ENCODE measurements around the gene IFIT2.
A peak's percentile ranks its signal among the peaks of the same experiment; 100 is the strongest.

Gene IFIT2

GRCh38 chr10:89256962-89257361 is 44.9 kb upstream of the IFIT2 start:
- H3K4me3 ChIP-seq (ENCODE audit: severe bottlenecking): no peak overlapping the region
- H3K9me3 ChIP-seq (ENCODE audit: severe bottlenecking): no peaks in the 10 kb centered on the region
- H3K36me3 ChIP-seq (ENCODE audit: low read depth): no peaks in the 10 kb centered on the region
- DNase-seq (ENCODE audit: low spot score) (no peak), ATAC-seq (ENCODE audit: low read depth) (no peak)
- no peak overlapping the region for H3K27ac ChIP-seq (ENCODE audit: poor library complexity, severe bottlenecking)
- TF ChIP-seq, protein P1, sequence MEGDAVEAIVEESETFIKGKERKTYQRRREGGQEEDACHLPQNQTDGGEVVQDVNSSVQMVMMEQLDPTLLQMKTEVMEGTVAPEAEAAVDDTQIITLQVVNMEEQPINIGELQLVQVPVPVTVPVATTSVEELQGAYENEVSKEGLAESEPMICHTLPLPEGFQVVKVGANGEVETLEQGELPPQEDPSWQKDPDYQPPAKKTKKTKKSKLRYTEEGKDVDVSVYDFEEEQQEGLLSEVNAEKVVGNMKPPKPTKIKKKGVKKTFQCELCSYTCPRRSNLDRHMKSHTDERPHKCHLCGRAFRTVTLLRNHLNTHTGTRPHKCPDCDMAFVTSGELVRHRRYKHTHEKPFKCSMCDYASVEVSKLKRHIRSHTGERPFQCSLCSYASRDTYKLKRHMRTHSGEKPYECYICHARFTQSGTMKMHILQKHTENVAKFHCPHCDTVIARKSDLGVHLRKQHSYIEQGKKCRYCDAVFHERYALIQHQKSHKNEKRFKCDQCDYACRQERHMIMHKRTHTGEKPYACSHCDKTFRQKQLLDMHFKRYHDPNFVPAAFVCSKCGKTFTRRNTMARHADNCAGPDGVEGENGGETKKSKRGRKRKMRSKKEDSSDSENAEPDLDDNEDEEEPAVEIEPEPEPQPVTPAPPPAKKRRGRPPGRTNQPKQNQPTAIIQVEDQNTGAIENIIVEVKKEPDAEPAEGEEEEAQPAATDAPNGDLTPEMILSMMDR (IDR thresholded peaks at IDR 0.05; ENCODE audit: poor library complexity, severe bottlenecking): no peak
- H3K4me1 ChIP-seq (ENCODE audit: insufficient read depth, poor library complexity, severe bottlenecking): peaks cover 16% of the 10 kb centered on the region
- no peaks in the 10 kb centered on the region for H3K27me3 ChIP-seq (ENCODE audit: insufficient read depth, poor library complexity, severe bottlenecking)

GRCh38 chr10:89257581-89257980 is 44.3 kb upstream of the IFIT2 start:
- H3K27me3 ChIP-seq (ENCODE audit: insufficient read depth, poor library complexity, severe bottlenecking): no peaks in the 10 kb centered on the region
- no peak overlapping the region for H3K4me3 ChIP-seq (ENCODE audit: severe bottlenecking)
- no peak for DNase-seq (ENCODE audit: low spot score)
- no peaks in the 10 kb centered on the region for H3K36me3 ChIP-seq (ENCODE audit: low read depth)
- no peak for ATAC-seq (ENCODE audit: low read depth)
- H3K4me1 ChIP-seq (ENCODE audit: insufficient read depth, poor library complexity, severe bottlenecking): peaks cover 23% of the 10 kb centered on the region
- TF ChIP-seq, protein P1 (IDR thresholded peaks at IDR 0.05; ENCODE audit: poor library complexity, severe bottlenecking): no peak
- no peak overlapping the region for H3K27ac ChIP-seq (ENCODE audit: poor library complexity, severe bottlenecking)
- no peaks in the 10 kb centered on the region for H3K9me3 ChIP-seq (ENCODE audit: severe bottlenecking)

- peaks cover 29% of the 10 kb centered on the region for H3K4me1 ChIP-seq (ENCODE audit: insufficient read depth, poor library complexity, severe bottlenecking)
- TF ChIP-seq, protein P1 (IDR thresholded peaks at IDR 0.05; ENCODE audit: poor library complexity, severe bottlenecking): no peak
Observed at GRCh38 chr10:89258881-89259280, 43.0 kb upstream of the IFIT2 start.

GRCh38 chr10:89262086-89263051 is 39.5 kb upstream of the IFIT2 start:
- TF ChIP-seq, protein P1 (IDR thresholded peaks at IDR 0.05; ENCODE audit: poor library complexity, severe bottlenecking): no peak
- ATAC-seq (ENCODE audit: low read depth) (peak; percentile 80), DNase-seq (ENCODE audit: low spot score) (no peak)
- Histone ChIP-seq H3K36me3 (ENCODE audit: low read depth) (no peaks in the 10 kb centered on the region), H3K27ac (ENCODE audit: poor library complexity, severe bottlenecking) (peak overlapping the region; percentile 92), H3K9me3 (ENCODE audit: severe bottlenecking) (no peaks in the 10 kb centered on the region), H3K27me3 (ENCODE audit: insufficient read depth, poor library complexity, severe bottlenecking) (no peaks in the 10 kb centered on the region), H3K4me1 (ENCODE audit: insufficient read depth, poor library complexity, severe bottlenecking) (peaks cover 29% of the 10 kb centered on the region), H3K4me3 (ENCODE audit: severe bottlenecking) (no peak overlapping the region)

More at GRCh38 chr10:89258881-89259280, 43.0 kb upstream of the IFIT2 start:
- ATAC-seq (ENCODE audit: low read depth) (no peak), DNase-seq (ENCODE audit: low spot score) (no peak)
- no peak overlapping the region for H3K4me3 ChIP-seq (ENCODE audit: severe bottlenecking)
- H3K36me3 ChIP-seq (ENCODE audit: low read depth): no peaks in the 10 kb centered on the region
- H3K27ac ChIP-seq (ENCODE audit: poor library complexity, severe bottlenecking): no peak overlapping the region
- H3K27me3 ChIP-seq (ENCODE audit: insufficient read depth, poor library complexity, severe bottlenecking): no peaks in the 10 kb centered on the region
- no peaks in the 10 kb centered on the region for H3K9me3 ChIP-seq (ENCODE audit: severe bottlenecking)

GRCh38 chr10:89263091-89263490 is 38.8 kb upstream of the IFIT2 start:
- DNase-seq (ENCODE audit: low spot score) (no peak), ATAC-seq (ENCODE audit: low read depth) (no peak)
- Histone ChIP-seq H3K4me3 (ENCODE audit: severe bottlenecking) (no peak overlapping the region), H3K27ac (ENCODE audit: poor library complexity, severe bottlenecking) (peak overlapping the region; percentile 92), H3K9me3 (ENCODE audit: severe bottlenecking) (no peaks in the 10 kb centered on the region), H3K36me3 (ENCODE audit: low read depth) (no peaks in the 10 kb centered on the region), H3K4me1 (ENCODE audit: insufficient read depth, poor library complexity, severe bottlenecking) (peaks cover 29% of the 10 kb centered on the region), H3K27me3 (ENCODE audit: insufficient read depth, poor library complexity, severe bottlenecking) (no peaks in the 10 kb centered on the region)
- TF ChIP-seq, protein P1 (IDR thresholded peaks at IDR 0.05; ENCODE audit: poor library complexity, severe bottlenecking): no peak
